PC-9 (cell line): ENCODE data around the gene SAFB2. TPM values are rescaled to one million over a fixed set of nuclear protein-coding genes. Genes with fewer than 3 reads are reported as not detected.

Source experiments
- BruUV-seq: library from RNA; stranded (reverse); fragments of 400-500 nt; replicated peaks from 2 replicates; lab custom pipeline; 2021; lab: Mats Ljungman, UMichigan
- CTCF ChIA-PET: fragments of 300-600 bp; sonication (Branson Sonifier 250); formaldehyde crosslinking; loops from one replicate; lab custom pipeline; 2022; ENCODE audit warnings: antibody characterized with exemption; lab: Charles Lee
- POLR2A ChIA-PET: fragments of 300-600 bp; sonication (Branson Sonifier 250); formaldehyde crosslinking; loops from one replicate; lab custom pipeline; 2022; ENCODE audit warnings: antibody characterized with exemption; ENCODE audit not compliant: unreplicated experiment; lab: Charles Lee
- DNase-seq, 2 experiments: peaks; one replicate each; pipeline versions ENCODE4 v3.0.0 to v3.0.0-alpha.2; 2015 to 2022; ENCODE audit warnings: mixed read lengths in 1 of 2
- H2AFZ ChIP-seq: fragments of 200-600 bp; sonication (generic); 2 replicates; pipeline ENCODE4 v1.8.1; 2017; ENCODE audit warnings: antibody characterized with exemption
- H3F3A ChIP-seq: fragments of 200-600 bp; sonication (generic); 2 replicates; pipeline ENCODE4 v1.8.1; 2017; ENCODE audit warnings: antibody characterized with exemption, mild to moderate bottlenecking, low read depth; ENCODE audit not compliant: insufficient read depth
- H3K27ac ChIP-seq: fragments of 200-600 bp; sonication (generic); 2 replicates; pipeline ENCODE4 v1.6.1; 2016; ENCODE audit warnings: mixed run types
- H3K27me3 ChIP-seq: fragments of 200-600 bp; sonication (generic); 2 replicates; pipeline ENCODE4 v1.6.1; 2016; ENCODE audit warnings: low read depth, mixed run types; ENCODE audit not compliant: insufficient read depth
- H3K36me3 ChIP-seq: fragments of 200-600 bp; sonication (generic); 2 replicates; pipeline ENCODE4 v1.6.1; 2016; ENCODE audit warnings: low read depth, mixed run types
- H3K4me1 ChIP-seq: fragments of 200-600 bp; sonication (generic); replicated peaks from 2 replicates; pipeline ENCODE4 v1.6.1; 2016; ENCODE audit warnings: mixed run types; ENCODE audit not compliant: insufficient read depth
- H3K4me2 ChIP-seq: fragments of 200-600 bp; sonication (generic); 2 replicates; pipeline ENCODE4 v1.6.1; 2017; ENCODE audit warnings: mixed run types
- H3K4me3 ChIP-seq: fragments of 200-600 bp; sonication (generic); 2 replicates; pipeline ENCODE4 v1.6.1; 2016; ENCODE audit warnings: mixed run types
- H3K79me2 ChIP-seq: fragments of 200-600 bp; sonication (generic); 2 replicates; pipeline ENCODE4 v1.6.1; 2017; ENCODE audit warnings: low read depth, mixed run types
- H3K9me2 ChIP-seq: fragments of 200-600 bp; sonication (generic); 2 replicates; pipeline ENCODE4 v1.8.1; 2017; ENCODE audit warnings: mild to moderate bottlenecking; ENCODE audit not compliant: insufficient read depth
- H3K9me3 ChIP-seq: fragments of 200-600 bp; sonication (generic); 2 replicates; pipeline ENCODE4 v1.8.1; 2016; ENCODE audit warnings: low read depth; ENCODE audit not compliant: insufficient read depth
- H4K20me1 ChIP-seq: fragments of 200-600 bp; sonication (generic); 2 replicates; pipeline ENCODE4 v1.8.1; 2017; ENCODE audit not compliant: insufficient read depth
- CTCF ChIP-seq: fragments of 200-600 bp; sonication (generic); conservative IDR thresholded peaks from 2 replicates; pipeline ENCODE4 v1.6.1; 2017; ENCODE audit warnings: mixed run types, antibody characterized with exemption, mild to moderate bottlenecking, moderate library complexity
- EZH2 ChIP-seq: fragments of 200-600 bp; sonication (generic); IDR thresholded peaks from 2 replicates; pipeline ENCODE4 v1.8.0; 2017; ENCODE audit warnings: antibody characterized with exemption, low read depth
- intact Hi-C: fragments of 100-400 bp; cut with micrococcal nuclease; formaldehyde crosslinking; loops from one replicate; pipeline ENCODE4 v1.10.0; 2022; ENCODE audit not compliant: unreplicated experiment
- total RNA-seq: library from RNA; stranded (reverse); gene quantifications from 2 replicates; pipeline ENCODE4 v1.2.3, GENCODE V29; 2021

Gene SAFB2
- total RNA-seq, 1 experiment from 2014 or later = 43.1 TPM

DNA sequence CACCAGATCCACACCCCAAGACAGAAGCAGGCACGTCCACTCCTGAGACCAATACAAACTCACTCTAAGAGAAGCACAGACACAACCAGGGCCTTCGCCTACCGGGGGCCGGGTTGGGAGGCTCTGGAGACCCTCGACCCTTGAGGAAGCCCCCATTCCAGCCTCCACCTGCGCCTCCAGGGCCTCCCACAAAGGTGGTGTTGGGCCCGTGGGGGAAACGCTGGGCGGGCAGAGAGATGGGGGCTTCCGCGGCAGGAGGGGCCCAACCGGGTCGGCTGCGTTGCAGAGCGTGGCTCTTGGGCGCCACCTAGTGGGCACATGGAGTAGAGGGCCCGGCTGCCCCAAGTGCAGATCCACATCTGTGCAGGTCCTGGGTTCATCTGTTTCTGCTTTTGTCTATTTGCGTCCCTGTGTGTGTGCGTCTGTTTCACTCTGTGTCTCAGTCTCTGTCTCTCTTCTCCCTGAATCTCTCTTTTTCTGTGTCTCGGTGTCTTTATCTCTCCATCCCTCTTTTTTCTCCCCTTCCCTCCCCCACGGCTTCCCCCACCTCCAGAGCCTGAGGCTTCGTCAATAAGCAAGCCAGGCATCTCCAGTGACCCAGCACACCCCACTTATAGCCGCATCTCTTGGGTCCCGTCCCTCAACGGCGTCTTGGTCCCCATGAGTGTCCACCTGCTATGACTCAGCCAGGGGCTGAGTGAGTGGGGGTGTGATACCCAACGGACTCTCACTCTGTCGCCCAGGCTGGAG lies 44.3 kb downstream of the SAFB2 start:
- Histone ChIP-seq H3K79me2 (no peaks in the 10 kb centered on the region), H3K9me3 (no peaks in the 10 kb centered on the region), H3F3A (peaks cover 8% of the 10 kb centered on the region; the same call in 1 of the 2 replicates), H2AFZ (no peak overlapping the region), H3K9me2 (no peaks in the 10 kb centered on the region), H3K27ac (no peak overlapping the region), H3K4me3 (no peak overlapping the region), H3K4me1 (peaks cover 10% of the 10 kb centered on the region; the same call in 1 of the 2 replicates), H4K20me1 (no peaks in the 10 kb centered on the region), H3K4me2 (no peak overlapping the region), H3K27me3 (no peaks in the 10 kb centered on the region), H3K36me3 (no peaks in the 10 kb centered on the region)
- BruUV-seq = no TSS peak
- DNase-seq = peak in 1 of 2 experiments; percentile 59
- intact Hi-C loops = loop anchor here (1.0 to 10.0 kb wide), 4 partner anchors 30 to 531 kb away; no protein-coding TSS in a partner anchor
- ChIA-PET POLR2A (no interaction called here), CTCF (no interaction called here)
- TF ChIP-seq CTCF (peak; percentile 91), EZH2 (no peak)

GRCh38 chr19:5575590-5575989 lies 47.0 kb downstream of the SAFB2 start:
- no peak overlapping the region for H2AFZ ChIP-seq
- peak overlapping the region; percentile 47 for H3K4me2 ChIP-seq
- H3F3A ChIP-seq = peaks cover 15% of the 10 kb centered on the region; the same call in 1 of the 2 replicates
- DNase-seq = peak in 1 of 2 experiments; percentile 70
- no peaks in the 10 kb centered on the region for H3K9me3 ChIP-seq
- no peaks in the 10 kb centered on the region for H3K27me3 ChIP-seq
- intact Hi-C loops = loop anchor here (5.0 to 10.0 kb wide), 2 partner anchors 38 to 291 kb away; no protein-coding TSS in a partner anchor
- peak overlapping the region; percentile 56 for H3K27ac ChIP-seq
- H3K9me2 ChIP-seq = no peaks in the 10 kb centered on the region
- peaks cover 24% of the 10 kb centered on the region for H3K4me1 ChIP-seq
- no peaks in the 10 kb centered on the region for H3K36me3 ChIP-seq
- H3K79me2 ChIP-seq = no peaks in the 10 kb centered on the region
- H4K20me1 ChIP-seq = no peaks in the 10 kb centered on the region
- TF ChIP-seq CTCF (no peak), EZH2 (no peak)
- ChIA-PET POLR2A (interaction anchor here (0.7 kb wide), 1 partner anchor 211 kb away, joined by 4 read pairs; no protein-coding TSS in a partner anchor), CTCF (no interaction called here)
- no TSS peak for BruUV-seq
- H3K4me3 ChIP-seq = no peak overlapping the region; the same call in 1 of the 2 replicates

- Histone ChIP-seq H3K9me2 (no peaks in the 10 kb centered on the region), H3K4me3 (no peak overlapping the region), H3K4me1 (peaks cover 24% of the 10 kb centered on the region), H3K79me2 (no peaks in the 10 kb centered on the region), H2AFZ (no peak overlapping the region; the same call in 1 of the 2 replicates), H3K36me3 (no peaks in the 10 kb centered on the region), H4K20me1 (no peaks in the 10 kb centered on the region), H3K27ac (peak overlapping the region; percentile 73), H3K27me3 (no peaks in the 10 kb centered on the region), H3K9me3 (no peaks in the 10 kb centered on the region), H3K4me2 (peak overlapping the region; percentile 60), H3F3A (peaks cover 15% of the 10 kb centered on the region; the same call in 1 of the 2 replicates)
- no TSS peak for BruUV-seq
- ChIA-PET CTCF (no interaction called here), POLR2A (interaction anchor here (0.8 kb wide), 1 partner anchor 61 kb away, joined by 12 read pairs; no protein-coding TSS in a partner anchor)
- intact Hi-C loops = loop anchor here (2.0 to 10.0 kb wide), 2 partner anchors 288 to 524 kb away; no protein-coding TSS in a partner anchor
- TF ChIP-seq CTCF (no peak), EZH2 (no peak)
- DNase-seq = peak; percentile 63 to 75
Observed at GRCh38 chr19:5572556-5573286, 49.9 kb downstream of the SAFB2 start.
